ENCODE data around the gene SMIM3.

- TF ChIP-seq CTCF (IDR thresholded peaks at IDR 0.05), result no peak
- no peak for TF ChIP-seq EP300 (IDR thresholded peaks at IDR 0.05)
- TF ChIP-seq POLR2AphosphoS5 (IDR thresholded peaks at IDR 0.05), result no peak
Observed at GRCh38 chr5:150794927-150795326, 16.4 kb downstream of the SMIM3 start.
